Measurements from ENCODE around the gene PFDN1. TPM values are rescaled to one million over a fixed set of nuclear protein-coding genes. Genes with fewer than 3 reads are reported as not detected.

The PFDN1 gene
- total and polyA plus RNA-seq, 2 experiments from 2014 or later: 84.1 to 98.0 TPM

DNA sequence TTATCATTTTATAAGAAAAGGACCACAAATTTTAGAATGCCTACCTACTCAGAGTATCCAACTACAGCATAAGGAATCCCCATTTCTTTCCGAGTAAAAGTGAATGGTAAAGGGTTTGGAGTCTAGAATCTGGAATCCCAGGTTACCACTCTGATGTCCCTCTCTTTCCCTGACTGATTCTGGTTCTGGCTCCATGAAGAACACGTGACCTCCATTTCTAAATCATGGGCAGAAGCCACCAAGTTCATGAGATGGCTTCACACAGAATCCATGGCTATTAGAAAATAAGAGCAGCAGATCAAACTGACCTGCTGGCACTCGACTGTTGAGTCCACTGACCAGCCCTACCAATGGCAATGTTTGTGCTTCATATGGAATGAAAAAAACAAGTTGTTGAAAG, 40.7 kb downstream of the PFDN1 start:
- Histone ChIP-seq H3K4me3 (no peak overlapping the region), H2AFZ (no peak overlapping the region), H3K27ac (peak overlapping the region; percentile 85), H4K20me1 (ENCODE audit: insufficient read depth, poor library complexity, severe bottlenecking) (no peaks in the 10 kb centered on the region), H3K4me2 (peak overlapping the region; percentile 36), H3K27me3 (no peaks in the 10 kb centered on the region), H3K9me3 (ENCODE audit: low read depth) (no peaks in the 10 kb centered on the region), H3K79me2 (peaks cover 59% of the 10 kb centered on the region), H3K4me1 (ENCODE audit: insufficient read depth) (peaks cover 16% of the 10 kb centered on the region), H3K36me3 (replicated peaks; ENCODE audit: insufficient read depth, low read depth) (no peaks in the 10 kb centered on the region), H3K9me2 (replicated peaks; ENCODE audit: insufficient read depth) (no peaks in the 10 kb centered on the region)
- TF ChIP-seq, protein P1, sequence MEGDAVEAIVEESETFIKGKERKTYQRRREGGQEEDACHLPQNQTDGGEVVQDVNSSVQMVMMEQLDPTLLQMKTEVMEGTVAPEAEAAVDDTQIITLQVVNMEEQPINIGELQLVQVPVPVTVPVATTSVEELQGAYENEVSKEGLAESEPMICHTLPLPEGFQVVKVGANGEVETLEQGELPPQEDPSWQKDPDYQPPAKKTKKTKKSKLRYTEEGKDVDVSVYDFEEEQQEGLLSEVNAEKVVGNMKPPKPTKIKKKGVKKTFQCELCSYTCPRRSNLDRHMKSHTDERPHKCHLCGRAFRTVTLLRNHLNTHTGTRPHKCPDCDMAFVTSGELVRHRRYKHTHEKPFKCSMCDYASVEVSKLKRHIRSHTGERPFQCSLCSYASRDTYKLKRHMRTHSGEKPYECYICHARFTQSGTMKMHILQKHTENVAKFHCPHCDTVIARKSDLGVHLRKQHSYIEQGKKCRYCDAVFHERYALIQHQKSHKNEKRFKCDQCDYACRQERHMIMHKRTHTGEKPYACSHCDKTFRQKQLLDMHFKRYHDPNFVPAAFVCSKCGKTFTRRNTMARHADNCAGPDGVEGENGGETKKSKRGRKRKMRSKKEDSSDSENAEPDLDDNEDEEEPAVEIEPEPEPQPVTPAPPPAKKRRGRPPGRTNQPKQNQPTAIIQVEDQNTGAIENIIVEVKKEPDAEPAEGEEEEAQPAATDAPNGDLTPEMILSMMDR (IDR thresholded peaks at IDR 0.05; ENCODE audit: poor library complexity): no peak
- TF ChIP-seq EZH2phosphoT487 (IDR thresholded peaks at IDR 0.05; ENCODE audit: low read depth, severe bottlenecking, unreplicated experiment): no peak
- WGBS (ENCODE audit: low lambda C conversion rate, missing lambda C conversion rate): 95% methylated on average over 3 of the region's 3 CpGs
- no peak for DNase-seq (ENCODE audit: low spot score)

DNA sequence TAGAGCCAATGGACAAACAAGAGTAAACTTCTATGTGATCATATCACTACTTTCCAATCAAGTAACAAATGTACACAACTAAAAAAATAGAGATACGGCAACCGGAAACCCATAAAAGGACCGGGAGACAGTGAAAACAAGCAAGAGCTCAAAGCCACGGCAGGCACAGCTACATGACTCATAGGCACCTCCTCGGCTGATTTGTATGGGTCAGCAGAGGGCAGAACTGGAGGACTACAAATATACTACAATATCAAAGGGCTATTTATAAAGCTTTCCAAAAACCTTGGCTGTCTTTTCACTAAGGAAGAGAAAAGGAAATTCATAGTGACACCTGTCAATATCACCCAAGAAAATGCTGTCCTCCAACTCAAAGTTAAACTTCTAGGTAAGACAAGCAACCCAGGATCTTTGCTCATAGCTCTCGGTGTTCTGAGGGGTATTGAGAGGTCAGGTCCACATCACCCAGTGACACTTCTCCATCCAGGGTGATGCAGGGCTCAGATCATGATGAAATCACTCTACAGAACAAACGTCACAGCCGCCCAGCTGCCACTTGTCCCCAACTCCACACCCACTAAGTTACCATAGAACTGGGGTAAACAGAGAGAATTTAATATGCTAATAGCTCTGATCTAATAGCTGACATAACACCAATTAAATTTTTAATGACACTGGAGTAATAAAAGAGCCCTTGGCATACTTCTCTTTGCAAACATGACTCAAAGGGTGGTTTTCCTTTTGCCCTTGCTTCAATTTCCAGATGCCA, 41.3 kb downstream of the PFDN1 start:
- Histone ChIP-seq H3K36me3 (replicated peaks; ENCODE audit: insufficient read depth, low read depth) (no peaks in the 10 kb centered on the region), H3K27ac (peak overlapping the region; percentile 85), H3K4me2 (peak overlapping the region; percentile 36), H2AFZ (no peak overlapping the region), H3K9me2 (replicated peaks; ENCODE audit: insufficient read depth) (no peaks in the 10 kb centered on the region), H3K79me2 (peaks cover 58% of the 10 kb centered on the region), H4K20me1 (ENCODE audit: insufficient read depth, poor library complexity, severe bottlenecking) (no peaks in the 10 kb centered on the region), H3K4me1 (ENCODE audit: insufficient read depth) (peaks cover 16% of the 10 kb centered on the region), H3K9me3 (ENCODE audit: low read depth) (no peaks in the 10 kb centered on the region), H3K27me3 (no peaks in the 10 kb centered on the region), H3K4me3 (no peak overlapping the region)
- TF ChIP-seq EZH2 (IDR thresholded peaks at IDR 0.05; ENCODE audit: borderline replicate concordance): no peak
- TF ChIP-seq, protein P1 (IDR thresholded peaks at IDR 0.05; ENCODE audit: poor library complexity): no peak
- no peak for TF ChIP-seq EZH2phosphoT487 (IDR thresholded peaks at IDR 0.05; ENCODE audit: low read depth, severe bottlenecking, unreplicated experiment)
- DNase-seq (ENCODE audit: low spot score): peak; percentile 88
- 33% methylated on average over 8 of the region's 8 CpGs for WGBS (ENCODE audit: low lambda C conversion rate, missing lambda C conversion rate)

DNA sequence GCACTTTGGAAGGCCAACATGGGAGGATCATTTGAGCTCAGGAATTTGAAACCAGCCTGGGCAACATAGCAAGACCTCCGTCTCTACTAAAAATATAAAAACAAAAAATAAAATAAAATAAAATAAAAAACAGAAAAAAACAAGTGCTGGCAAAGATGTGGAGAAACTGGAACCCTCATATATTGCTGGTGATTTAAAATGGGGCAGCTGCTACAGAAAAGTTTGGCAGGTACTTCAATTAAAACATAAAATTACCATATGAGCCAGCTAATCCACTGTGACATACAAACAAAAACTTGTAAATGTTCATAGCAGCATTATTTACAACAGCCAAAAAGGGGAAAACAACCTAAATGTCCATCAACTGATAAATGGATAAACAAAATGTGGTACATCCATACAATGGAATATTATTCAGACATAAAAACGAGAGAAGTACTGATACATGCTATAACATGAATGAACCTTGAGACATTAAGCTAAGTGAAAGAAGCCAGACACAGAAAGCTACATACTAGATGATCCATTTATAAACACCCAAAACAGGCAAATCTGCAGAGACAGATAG, 42.7 kb downstream of the PFDN1 start:
- Histone ChIP-seq H3K4me1 (ENCODE audit: insufficient read depth) (peaks cover 16% of the 10 kb centered on the region), H3K4me2 (no peak overlapping the region), H3K9me3 (ENCODE audit: low read depth) (no peaks in the 10 kb centered on the region), H3K4me3 (no peak overlapping the region), H3K27me3 (no peaks in the 10 kb centered on the region), H2AFZ (no peak overlapping the region), H4K20me1 (ENCODE audit: insufficient read depth, poor library complexity, severe bottlenecking) (no peaks in the 10 kb centered on the region), H3K27ac (peak overlapping the region; percentile 85), H3K79me2 (peaks cover 69% of the 10 kb centered on the region), H3K9me2 (replicated peaks; ENCODE audit: insufficient read depth) (no peaks in the 10 kb centered on the region), H3K36me3 (replicated peaks; ENCODE audit: insufficient read depth, low read depth) (no peaks in the 10 kb centered on the region)
- 93% methylated on average over 2 of the region's 2 CpGs for WGBS (ENCODE audit: low lambda C conversion rate, missing lambda C conversion rate)
- TF ChIP-seq EZH2 (IDR thresholded peaks at IDR 0.05; ENCODE audit: borderline replicate concordance): no peak
- TF ChIP-seq, protein P1 (IDR thresholded peaks at IDR 0.05; ENCODE audit: poor library complexity): no peak
- TF ChIP-seq EZH2phosphoT487 (IDR thresholded peaks at IDR 0.05; ENCODE audit: low read depth, severe bottlenecking, unreplicated experiment): no peak
- no peak for DNase-seq (ENCODE audit: low spot score)

All from hepatocyte (in vitro differentiated cells).